Thoracic aorta (tissue), 2 donors: Measurements from ENCODE around the gene SRCAP. TPM values are rescaled to one million over a fixed set of nuclear protein-coding genes. Genes with fewer than 3 reads are reported as not detected.
A peak's percentile ranks its signal among the peaks of the same experiment; 100 is the strongest.

Experiments
- ATAC-seq: fragments of 150-250 bp; one replicate; pipeline ENCODE4 v1.8.0; 2017; ENCODE audit warnings: low read depth; ENCODE audit not compliant: insufficient number of reproducible peaks, low FRiP score
- DNase-seq: peaks from one replicate; pipeline ENCODE4 v3.0.0-alpha.2; 2020; ENCODE audit warnings: low spot score
- H3K27ac ChIP-seq, 2 donors: fragments of 200-600 bp; sonication (generic); 1 replicate in 1 of 2; 2 replicates in 1 of 2; pipeline ENCODE4 v1.5.1; 2016; ENCODE audit warnings: mild to moderate bottlenecking in 2 of 2, moderate library complexity in 2 of 2
- H3K27me3 ChIP-seq: fragments of 200-600 bp; sonication (generic); replicated peaks from 2 replicates; pipeline ENCODE4 v1.6.0; 2016; ENCODE audit warnings: mild to moderate bottlenecking; ENCODE audit not compliant: insufficient read depth
- H3K36me3 ChIP-seq: fragments of 200-600 bp; sonication (generic); one replicate; pipeline ENCODE4 v1.5.1; 2016
- H3K4me1 ChIP-seq, 2 donors: fragments of 200-600 bp; sonication (generic); 1 replicate in 1 of 2; 2 replicates in 1 of 2; pipeline versions ENCODE4 v1.5.1 to v1.6.0; 2016; ENCODE audit warnings: low read depth in 2 of 2, mild to moderate bottlenecking in 1 of 2; ENCODE audit not compliant: control insufficient read depth in 1 of 2
- H3K4me3 ChIP-seq: fragments of 200-600 bp; sonication (generic); 2 replicates; pipeline ENCODE4 v1.5.1; 2016; ENCODE audit warnings: mild to moderate bottlenecking
- H3K9me3 ChIP-seq: fragments of 200-600 bp; sonication (generic); 2 replicates; pipeline ENCODE4 v1.5.1; 2016
- CTCF ChIP-seq: fragments of 200-600 bp; sonication (generic); IDR thresholded peaks from one replicate; pipeline ENCODE4 v1.5.1; 2019; ENCODE audit warnings: antibody characterized with exemption
- total RNA-seq, 2 donors: library from RNA; depleted of rRNA; stranded (reverse); fragments of >200 nt; gene quantifications; one replicate each; pipeline versions ENCODE4 v1.1.0 to v1.2.3, GENCODE V29; 2016

The SRCAP gene
- total RNA-seq, 2 donors from 2014 or later: 39.9 to 86.1 TPM

GRCh38 chr16:30738984-30739951, 40.3 kb downstream of the SRCAP start:
- Histone ChIP-seq H3K9me3 (no peaks in the 10 kb centered on the region), H3K4me1 (peaks cover 13 to 23% of the 10 kb centered on the region in 2 donors), H3K36me3 (peaks cover 50% of the 10 kb centered on the region), H3K4me3 (no peak overlapping the region), H3K27me3 (no peaks in the 10 kb centered on the region), H3K27ac (peak overlapping the region; percentile 52 to 78)
- no peak for ATAC-seq
- DNase-seq: no peak
- no peak for TF ChIP-seq CTCF

- Histone ChIP-seq H3K9me3 (no peaks in the 10 kb centered on the region), H3K36me3 (peaks cover 40% of the 10 kb centered on the region), H3K4me3 (peak overlapping the region; percentile 35), H3K27me3 (no peaks in the 10 kb centered on the region), H3K27ac (peak overlapping the region; percentile 72 to 78), H3K4me1 (peaks cover 13 to 23% of the 10 kb centered on the region in 2 donors)
- DNase-seq: peak; percentile 55
- no peak for TF ChIP-seq CTCF
- ATAC-seq: peak; percentile 64
Observed at GRCh38 chr16:30740364-30741251, 41.6 kb downstream of the SRCAP start.

GRCh38 chr16:30741461-30741914, 42.5 kb downstream of the SRCAP start:
- peak; percentile 49 for ATAC-seq
- no peak for TF ChIP-seq CTCF
- Histone ChIP-seq H3K27ac (peak overlapping the region; percentile 72 to 78), H3K9me3 (no peaks in the 10 kb centered on the region), H3K4me1 (peaks cover 13 to 23% of the 10 kb centered on the region in 2 donors), H3K27me3 (no peaks in the 10 kb centered on the region), H3K36me3 (peaks cover 31% of the 10 kb centered on the region), H3K4me3 (no peak overlapping the region)
- no peak for DNase-seq

GRCh38 chr16:30743716-30744115, 44.7 kb downstream of the SRCAP start:
- no peak for ATAC-seq
- peaks cover 9% of the 10 kb centered on the region for H3K36me3 ChIP-seq
- peaks cover 16 to 34% of the 10 kb centered on the region in 2 donors for H3K4me1 ChIP-seq
- no peaks in the 10 kb centered on the region for H3K9me3 ChIP-seq
- DNase-seq: no peak
- no peaks in the 10 kb centered on the region for H3K27me3 ChIP-seq
- TF ChIP-seq CTCF: no peak
- no peak overlapping the region for H3K4me3 ChIP-seq
- no peak overlapping the region for H3K27ac ChIP-seq

GRCh38 chr16:30744183-30744582, 45.2 kb downstream of the SRCAP start:
- no peak overlapping the region for H3K27ac ChIP-seq
- peaks cover 4% of the 10 kb centered on the region for H3K36me3 ChIP-seq
- peaks cover 16 to 35% of the 10 kb centered on the region in 2 donors for H3K4me1 ChIP-seq
- H3K9me3 ChIP-seq: no peaks in the 10 kb centered on the region
- no peaks in the 10 kb centered on the region for H3K27me3 ChIP-seq
- ATAC-seq (no peak), DNase-seq (no peak)
- no peak for TF ChIP-seq CTCF
- no peak overlapping the region for H3K4me3 ChIP-seq
